ENCODE measurements around the gene CGGBP1.
A peak's percentile ranks its signal among the peaks of the same experiment; 100 is the strongest.
"Not testable (repeated sequence)": the region's sequence is repeated elsewhere in the genome, so short reads cannot be mapped to it uniquely, and the experiment has no call there.

The CGGBP1 gene

GRCh38 chr3:88032245-88032644, 26.6 kb downstream of the CGGBP1 start:
- in situ Hi-C loops (cut with MboI; ENCODE audit: low sequenced_read_pairs, unreplicated experiment), result no loop called here
- no peak for DNase-seq (ENCODE audit: low spot score)
- TF ChIP-seq, protein P1, sequence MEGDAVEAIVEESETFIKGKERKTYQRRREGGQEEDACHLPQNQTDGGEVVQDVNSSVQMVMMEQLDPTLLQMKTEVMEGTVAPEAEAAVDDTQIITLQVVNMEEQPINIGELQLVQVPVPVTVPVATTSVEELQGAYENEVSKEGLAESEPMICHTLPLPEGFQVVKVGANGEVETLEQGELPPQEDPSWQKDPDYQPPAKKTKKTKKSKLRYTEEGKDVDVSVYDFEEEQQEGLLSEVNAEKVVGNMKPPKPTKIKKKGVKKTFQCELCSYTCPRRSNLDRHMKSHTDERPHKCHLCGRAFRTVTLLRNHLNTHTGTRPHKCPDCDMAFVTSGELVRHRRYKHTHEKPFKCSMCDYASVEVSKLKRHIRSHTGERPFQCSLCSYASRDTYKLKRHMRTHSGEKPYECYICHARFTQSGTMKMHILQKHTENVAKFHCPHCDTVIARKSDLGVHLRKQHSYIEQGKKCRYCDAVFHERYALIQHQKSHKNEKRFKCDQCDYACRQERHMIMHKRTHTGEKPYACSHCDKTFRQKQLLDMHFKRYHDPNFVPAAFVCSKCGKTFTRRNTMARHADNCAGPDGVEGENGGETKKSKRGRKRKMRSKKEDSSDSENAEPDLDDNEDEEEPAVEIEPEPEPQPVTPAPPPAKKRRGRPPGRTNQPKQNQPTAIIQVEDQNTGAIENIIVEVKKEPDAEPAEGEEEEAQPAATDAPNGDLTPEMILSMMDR (IDR thresholded peaks at IDR 0.05; ENCODE audit: borderline replicate concordance, control extremely low read depth, extremely low read depth, insufficient read depth, missing control alignments), result no peak

GRCh38 chr3:88031642-88032077, 27.1 kb downstream of the CGGBP1 start:
- TF ChIP-seq, protein P1 (IDR thresholded peaks at IDR 0.05; ENCODE audit: borderline replicate concordance, control extremely low read depth, extremely low read depth, insufficient read depth, missing control alignments), result no peak
- in situ Hi-C loops (cut with MboI; ENCODE audit: low sequenced_read_pairs, unreplicated experiment), result no loop called here
- DNase-seq (ENCODE audit: low spot score), result peak; percentile 38

DNA sequence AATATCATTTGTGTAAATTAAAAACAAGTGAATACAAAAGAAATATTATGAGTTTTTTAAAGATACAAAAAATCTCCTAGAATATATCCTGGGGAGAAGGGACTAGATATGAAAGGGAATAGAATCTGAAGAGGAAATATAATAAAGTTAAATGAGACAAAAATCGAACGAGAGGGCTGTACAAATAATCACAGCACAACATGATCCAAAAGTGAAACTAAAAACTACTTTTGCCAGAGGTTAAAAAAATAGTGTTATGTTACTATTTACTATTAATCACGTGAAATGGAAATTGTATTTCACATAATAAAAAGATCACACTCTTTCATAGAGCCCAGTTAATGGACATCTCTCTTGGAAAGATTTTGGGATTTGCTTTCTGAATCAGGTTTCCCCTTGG, 28.6 kb downstream of the CGGBP1 start:
- in situ Hi-C loops (cut with MboI; ENCODE audit: low sequenced_read_pairs, unreplicated experiment), result no loop called here
- TF ChIP-seq, protein P1 (IDR thresholded peaks at IDR 0.05; ENCODE audit: borderline replicate concordance, control extremely low read depth, extremely low read depth, insufficient read depth, missing control alignments), result no peak
- no peak for DNase-seq (ENCODE audit: low spot score)

DNA sequence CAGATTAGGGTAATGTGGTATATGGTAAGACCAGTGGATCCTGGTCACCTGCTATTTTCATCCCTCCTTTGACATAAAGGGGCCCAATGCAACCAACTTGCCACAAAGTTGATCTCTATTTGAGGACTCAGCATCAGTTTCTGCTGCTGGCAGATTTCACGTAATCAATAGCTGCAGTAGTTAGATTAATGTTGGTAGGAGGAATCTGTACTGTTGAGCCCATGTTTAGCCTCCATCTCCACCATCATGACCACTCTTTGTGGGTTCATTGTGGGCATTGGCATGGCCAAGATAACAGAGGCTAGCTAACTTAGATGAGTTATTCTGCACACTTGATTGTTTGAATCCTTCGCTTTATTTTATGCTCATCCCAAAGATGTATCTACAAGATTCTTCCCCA, 29.9 kb downstream of the CGGBP1 start:
- no peak for DNase-seq (ENCODE audit: low spot score)
- TF ChIP-seq, protein P1 (IDR thresholded peaks at IDR 0.05; ENCODE audit: borderline replicate concordance, control extremely low read depth, extremely low read depth, insufficient read depth, missing control alignments), result no peak
- in situ Hi-C loops (cut with MboI; ENCODE audit: low sequenced_read_pairs, unreplicated experiment), result no loop called here

- TF ChIP-seq, protein P1 (IDR thresholded peaks at IDR 0.05; ENCODE audit: borderline replicate concordance, control extremely low read depth, extremely low read depth, insufficient read depth, missing control alignments), result no peak
- in situ Hi-C loops (cut with MboI; ENCODE audit: low sequenced_read_pairs, unreplicated experiment), result no loop called here
- no peak for DNase-seq (ENCODE audit: low spot score)
These were observed 33.7 kb downstream of the CGGBP1 start for GRCh38 chr3:88025001-88025552.

DNA sequence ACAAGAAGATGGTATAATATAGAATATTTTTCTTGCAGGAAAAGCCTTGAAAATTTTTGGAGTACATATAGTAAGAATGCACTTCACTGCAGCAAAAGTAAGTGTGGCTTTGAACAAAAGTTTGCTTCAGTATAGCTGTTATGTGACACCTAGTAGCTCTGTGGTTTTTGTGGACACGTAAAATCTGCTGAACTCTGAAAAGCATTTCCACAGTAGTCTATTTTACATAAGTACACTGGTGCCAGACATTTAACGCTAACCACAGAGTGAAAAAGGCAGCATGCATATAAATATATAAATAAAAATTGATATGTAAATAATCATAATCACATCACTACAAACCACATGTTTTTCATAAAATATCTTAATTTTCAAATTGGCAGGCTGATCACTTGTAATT, 39.8 kb downstream of the CGGBP1 start:
- DNase-seq (ENCODE audit: low spot score), result peak; percentile 33
- TF ChIP-seq, protein P1 (IDR thresholded peaks at IDR 0.05; ENCODE audit: borderline replicate concordance, control extremely low read depth, extremely low read depth, insufficient read depth, missing control alignments), result no peak
- in situ Hi-C loops (cut with MboI; ENCODE audit: low sequenced_read_pairs, unreplicated experiment), result loop anchor here (25.0 kb wide), 1 partner anchor 657 kb away; no protein-coding TSS in a partner anchor

DNA sequence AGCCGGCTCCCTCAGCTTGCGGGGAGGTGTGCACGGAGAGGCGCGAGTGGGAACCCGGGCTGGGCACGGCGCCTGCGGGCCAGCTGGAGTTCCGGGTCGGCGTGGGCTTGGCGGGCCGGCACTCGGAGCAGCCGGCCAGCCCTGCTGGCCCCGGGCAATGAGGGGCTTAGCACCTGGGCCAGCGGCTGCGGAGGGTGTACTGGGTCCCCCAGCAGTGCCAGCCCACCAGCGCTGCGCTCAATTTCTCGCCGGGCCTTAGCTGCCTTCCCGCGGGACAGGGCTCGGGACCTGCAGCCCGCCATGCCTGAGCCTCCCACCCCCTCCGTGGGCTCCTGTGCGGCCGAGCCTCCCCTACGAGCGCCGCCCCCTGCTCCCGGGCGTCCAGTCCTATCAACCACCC, 43.1 kb downstream of the CGGBP1 start:
- in situ Hi-C loops (cut with MboI; ENCODE audit: low sequenced_read_pairs, unreplicated experiment), result loop anchor here (25.0 kb wide), 1 partner anchor 653 kb away; no protein-coding TSS in a partner anchor
- DNase-seq (ENCODE audit: low spot score), result not testable (repeated sequence)

Data from GM13976 (cell line).